DOHH2 (cell line): ENCODE measurements around the gene TOPAZ1.

Experiments used
- EZH2phosphoT487 ChIP-seq: fragments of 200-600 bp; sonication (generic); IDR thresholded peaks from 2 replicates; pipeline ENCODE4 v1.6.1; 2017; ENCODE audit warnings: borderline replicate concordance, mild to moderate bottlenecking, antibody characterized with exemption, low read length, moderate library complexity, mixed read lengths
- TF ChIP-seq, protein P1 (sequence below): fragments of 200-600 bp; sonication (generic); IDR thresholded peaks from one replicate; pipeline ENCODE4 v1.5.1; 2014; ENCODE audit warnings: antibody characterized with exemption, mild to moderate bottlenecking, low read depth, low read length; ENCODE audit not compliant: poor library complexity, severe bottlenecking

GRCh38 chr3:44206261-44206660 is 35.4 kb upstream of the TOPAZ1 start:
- TF ChIP-seq, protein P1, sequence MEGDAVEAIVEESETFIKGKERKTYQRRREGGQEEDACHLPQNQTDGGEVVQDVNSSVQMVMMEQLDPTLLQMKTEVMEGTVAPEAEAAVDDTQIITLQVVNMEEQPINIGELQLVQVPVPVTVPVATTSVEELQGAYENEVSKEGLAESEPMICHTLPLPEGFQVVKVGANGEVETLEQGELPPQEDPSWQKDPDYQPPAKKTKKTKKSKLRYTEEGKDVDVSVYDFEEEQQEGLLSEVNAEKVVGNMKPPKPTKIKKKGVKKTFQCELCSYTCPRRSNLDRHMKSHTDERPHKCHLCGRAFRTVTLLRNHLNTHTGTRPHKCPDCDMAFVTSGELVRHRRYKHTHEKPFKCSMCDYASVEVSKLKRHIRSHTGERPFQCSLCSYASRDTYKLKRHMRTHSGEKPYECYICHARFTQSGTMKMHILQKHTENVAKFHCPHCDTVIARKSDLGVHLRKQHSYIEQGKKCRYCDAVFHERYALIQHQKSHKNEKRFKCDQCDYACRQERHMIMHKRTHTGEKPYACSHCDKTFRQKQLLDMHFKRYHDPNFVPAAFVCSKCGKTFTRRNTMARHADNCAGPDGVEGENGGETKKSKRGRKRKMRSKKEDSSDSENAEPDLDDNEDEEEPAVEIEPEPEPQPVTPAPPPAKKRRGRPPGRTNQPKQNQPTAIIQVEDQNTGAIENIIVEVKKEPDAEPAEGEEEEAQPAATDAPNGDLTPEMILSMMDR: no peak
- TF ChIP-seq EZH2phosphoT487: no peak
